T-helper 17 cell (primary cell): ENCODE measurements around the gene HPN. TPM values are rescaled to one million over a fixed set of nuclear protein-coding genes. Genes with fewer than 3 reads are reported as not detected.
"Not testable (repeated sequence)": the region's sequence is repeated elsewhere in the genome, so short reads cannot be mapped to it uniquely, and the experiment has no call there.

Source experiments
- ATAC-seq: fragments of 150-1000 bp; cut with Tn5 transposase; 2 replicates; pipeline ENCODE4 v1.10.0; 2021; ENCODE audit warnings: mild to moderate bottlenecking, moderate library complexity
- DNase-seq, 3 donors: peaks; one replicate each; pipeline versions ENCODE4 v3.0.0 to v3.0.0-alpha.2; 2020 to 2021
- H3K9me3 ChIP-seq: one replicate; pipeline ENCODE4 v1.7.0; 2013; ENCODE audit warnings: low read length, mild to moderate bottlenecking; ENCODE audit not compliant: control insufficient read depth, poor library complexity, severe bottlenecking
- H3K27ac Mint-ChIP-seq: one replicate; pipeline ENCODE4 v1.8.0; 2022; ENCODE audit warnings: mild to moderate bottlenecking, moderate library complexity, mixed read lengths
- H3K27me3 Mint-ChIP-seq: one replicate; pipeline ENCODE4 v1.8.0; 2022; ENCODE audit warnings: mixed read lengths
- H3K36me3 Mint-ChIP-seq: one replicate; pipeline ENCODE4 v1.8.0; 2022; ENCODE audit warnings: low read depth, mixed read lengths
- H3K4me1 Mint-ChIP-seq: one replicate; pipeline ENCODE4 v1.8.0; 2022; ENCODE audit warnings: mild to moderate bottlenecking, mixed read lengths
- H3K4me3 Mint-ChIP-seq: one replicate; pipeline ENCODE4 v1.8.0; 2022; ENCODE audit warnings: mild to moderate bottlenecking, moderate library complexity, mixed read lengths
- total RNA-seq, 4 donors: library from RNA in 2 of 4; stranded (reverse) in 2 of 4; gene quantifications; one replicate each; pipeline ENCODE4 v1.2.3 and lab custom pipeline; 2022 to 2026

Gene HPN
- total RNA-seq, 2 donors from 2014 or later, result 0.89 TPM; not detected in 1

- H3K4me3 Mint-ChIP-seq, result no peak overlapping the region
- no peaks in the 10 kb centered on the region for H3K36me3 Mint-ChIP-seq
Measured at GRCh38 chr19:35046461-35046860, 4.9 kb downstream of the HPN start.

GRCh38 chr19:35048911-35049411, 7.4 kb downstream of the HPN start:
- no peak for DNase-seq
- ATAC-seq, result no peak
- Mint-ChIP-seq H3K27me3 (peaks cover 11% of the 10 kb centered on the region), H3K27ac (no peak overlapping the region), H3K36me3 (no peaks in the 10 kb centered on the region), H3K4me3 (no peak overlapping the region), H3K4me1 (peaks cover 16% of the 10 kb centered on the region)
- H3K9me3 ChIP-seq, result no peaks in the 10 kb centered on the region

More at GRCh38 chr19:35046461-35046860, 4.9 kb downstream of the HPN start:
- no peak overlapping the region for H3K27ac Mint-ChIP-seq
- peaks cover 21% of the 10 kb centered on the region for H3K4me1 Mint-ChIP-seq
- no peak for DNase-seq
- H3K27me3 Mint-ChIP-seq, result peaks cover 11% of the 10 kb centered on the region
- ATAC-seq, result no peak
- H3K9me3 ChIP-seq, result no peaks in the 10 kb centered on the region

- DNase-seq, result no peak
- ATAC-seq, result no peak
- Mint-ChIP-seq H3K4me1 (peaks cover 12% of the 10 kb centered on the region), H3K4me3 (no peak overlapping the region), H3K27ac (no peak overlapping the region), H3K36me3 (no peaks in the 10 kb centered on the region), H3K27me3 (peaks cover 9% of the 10 kb centered on the region)
- no peaks in the 10 kb centered on the region for H3K9me3 ChIP-seq
Measured at GRCh38 chr19:35049456-35049855, 7.9 kb downstream of the HPN start.

- not testable (repeated sequence) for H3K27ac Mint-ChIP-seq, H3K27me3 Mint-ChIP-seq, H3K36me3 Mint-ChIP-seq, H3K4me1 Mint-ChIP-seq, H3K9me3 ChIP-seq, DNase-seq, ATAC-seq, H3K4me3 Mint-ChIP-seq
Measured at GRCh38 chr19:35050662-35051061, 9.1 kb downstream of the HPN start.

DNA sequence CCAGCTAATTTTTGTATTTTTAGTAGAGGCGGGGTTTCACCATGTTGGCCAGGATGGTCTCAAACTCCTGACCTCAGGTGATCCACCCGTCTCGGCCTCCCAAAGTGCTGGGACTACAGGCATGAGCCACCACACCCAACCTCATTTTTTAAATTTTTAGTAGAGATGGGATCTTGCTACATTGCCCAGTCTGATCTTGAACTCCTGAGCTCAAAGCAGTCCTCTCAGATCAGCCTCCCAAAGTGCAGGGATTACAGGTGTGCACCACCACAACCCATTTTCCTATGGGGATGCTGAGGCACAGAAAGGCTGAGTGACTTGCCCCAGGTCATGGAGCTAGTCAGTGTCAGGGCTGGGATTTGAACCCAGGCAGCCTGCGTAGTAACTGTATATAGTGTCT, 9.7 kb downstream of the HPN start:
- not testable (repeated sequence) for H3K9me3 ChIP-seq, ATAC-seq, H3K27ac Mint-ChIP-seq, H3K4me1 Mint-ChIP-seq, DNase-seq, H3K4me3 Mint-ChIP-seq, H3K36me3 Mint-ChIP-seq
- peaks cover 11% of the 10 kb centered on the region for H3K27me3 Mint-ChIP-seq

- Mint-ChIP-seq H3K4me3 (no peak overlapping the region), H3K36me3 (no peaks in the 10 kb centered on the region), H3K27ac (no peak overlapping the region), H3K4me1 (peaks cover 2% of the 10 kb centered on the region), H3K27me3 (peaks cover 16% of the 10 kb centered on the region)
- ATAC-seq (no peak), DNase-seq (no peak)
- no peaks in the 10 kb centered on the region for H3K9me3 ChIP-seq
Measured at GRCh38 chr19:35051796-35052195, 10.3 kb downstream of the HPN start.

DNA sequence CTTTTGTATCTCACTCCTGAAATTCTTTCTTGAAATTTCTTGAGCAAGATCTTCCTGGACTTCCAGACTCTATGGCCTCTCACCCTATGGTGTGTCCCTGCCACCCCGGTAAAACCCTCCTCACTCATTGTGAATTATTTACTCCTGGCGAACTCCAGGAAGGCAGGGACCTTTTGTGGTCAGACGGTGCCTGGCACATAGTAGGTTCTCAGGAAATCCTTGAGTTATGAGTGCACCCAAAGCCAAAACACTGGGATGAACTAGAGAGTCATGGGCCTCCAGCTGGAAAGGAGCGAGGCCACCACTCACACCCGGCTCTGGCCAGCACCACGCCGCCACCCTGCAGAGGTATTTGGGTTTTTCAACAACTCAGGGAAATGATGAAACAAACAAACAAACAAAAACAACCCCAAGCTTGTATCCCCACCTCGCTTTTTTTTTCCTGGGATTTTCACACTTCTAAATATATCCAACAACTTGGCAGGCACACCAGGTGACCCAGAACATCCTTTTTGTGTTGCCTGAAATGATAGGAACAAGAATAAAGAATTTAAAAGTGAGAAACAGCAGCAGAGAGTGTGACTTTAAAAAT, 11.2 kb downstream of the HPN start:
- ATAC-seq (no peak), DNase-seq (no peak)
- Mint-ChIP-seq H3K36me3 (no peaks in the 10 kb centered on the region), H3K27ac (no peak overlapping the region), H3K4me3 (no peak overlapping the region), H3K27me3 (peaks cover 16% of the 10 kb centered on the region), H3K4me1 (no peaks in the 10 kb centered on the region)
- H3K9me3 ChIP-seq, result no peaks in the 10 kb centered on the region

DNA sequence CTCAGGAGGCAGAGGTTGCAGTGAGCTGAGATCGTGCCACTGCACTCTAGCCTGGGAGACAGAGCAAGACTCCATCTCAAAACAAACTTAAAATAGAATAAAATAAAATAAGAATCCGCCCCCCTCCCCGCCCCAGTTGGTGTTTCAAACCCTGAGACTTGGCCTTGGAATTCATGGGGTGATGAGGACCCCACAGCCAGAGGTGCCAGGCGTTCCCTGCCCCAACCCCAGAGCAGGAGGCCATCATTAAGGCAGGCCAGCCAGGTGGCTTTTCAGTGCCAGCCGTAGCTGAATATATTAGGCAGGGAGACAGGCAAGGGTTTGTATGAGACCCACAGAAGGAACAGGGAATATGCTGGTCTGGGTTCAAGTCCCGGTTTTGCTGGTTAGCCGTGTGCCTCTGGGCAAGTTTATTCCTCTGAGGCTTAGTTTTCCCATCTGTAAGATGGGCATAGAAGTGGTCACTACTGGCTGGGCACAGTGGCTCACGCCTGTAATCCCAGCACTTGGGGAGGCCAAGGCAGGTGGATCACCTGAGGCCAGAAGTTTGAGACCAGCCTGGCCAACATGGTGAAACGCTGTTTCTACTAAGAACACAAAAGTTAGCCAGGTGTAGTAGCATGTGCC, 12.3 kb downstream of the HPN start:
- ATAC-seq, result no peak
- Mint-ChIP-seq H3K27me3 (peaks cover 15% of the 10 kb centered on the region), H3K4me1 (no peaks in the 10 kb centered on the region), H3K4me3 (no peak overlapping the region), H3K36me3 (no peaks in the 10 kb centered on the region), H3K27ac (no peak overlapping the region)
- H3K9me3 ChIP-seq, result no peaks in the 10 kb centered on the region
- no peak for DNase-seq

- DNase-seq (no peak), ATAC-seq (no peak)
- Mint-ChIP-seq H3K4me1 (no peaks in the 10 kb centered on the region), H3K27me3 (peaks cover 15% of the 10 kb centered on the region), H3K27ac (no peak overlapping the region), H3K36me3 (no peaks in the 10 kb centered on the region), H3K4me3 (no peak overlapping the region)
- H3K9me3 ChIP-seq, result no peaks in the 10 kb centered on the region
Measured at GRCh38 chr19:35054626-35055025, 13.1 kb downstream of the HPN start.

DNA sequence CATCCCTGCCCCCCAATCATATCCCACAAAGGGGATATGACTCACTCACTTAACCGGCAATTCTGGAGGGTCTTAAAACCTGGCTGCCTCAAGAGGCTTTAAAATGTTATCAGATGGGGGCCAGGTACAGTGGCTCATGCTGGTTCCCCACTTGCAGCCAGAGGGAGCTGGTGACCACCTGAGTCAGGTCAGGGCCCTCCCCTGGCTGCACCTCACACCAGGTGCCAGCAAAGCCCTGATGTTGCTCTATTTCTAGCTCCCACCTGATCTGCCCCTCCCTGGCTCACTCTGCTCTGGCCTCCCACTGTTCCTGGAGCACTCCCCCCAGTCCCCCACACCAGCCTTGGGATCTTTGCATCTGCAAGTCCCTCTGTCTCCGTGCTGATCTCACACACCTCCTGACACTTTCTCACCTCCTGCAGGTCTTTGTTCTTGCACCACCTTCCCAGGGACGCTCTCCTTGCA, 14.2 kb downstream of the HPN start:
- H3K36me3 Mint-ChIP-seq, result no peaks in the 10 kb centered on the region
- H3K4me1 Mint-ChIP-seq, result no peaks in the 10 kb centered on the region
- H3K27me3 Mint-ChIP-seq, result peaks cover 15% of the 10 kb centered on the region
- ATAC-seq, result peak; percentile 40
- DNase-seq, result no peak
- H3K27ac Mint-ChIP-seq, result no peak overlapping the region
- H3K9me3 ChIP-seq, result no peaks in the 10 kb centered on the region
- H3K4me3 Mint-ChIP-seq, result no peak overlapping the region

- no peaks in the 10 kb centered on the region for H3K9me3 ChIP-seq
- ATAC-seq (no peak), DNase-seq (no peak)
- Mint-ChIP-seq H3K4me1 (no peaks in the 10 kb centered on the region), H3K36me3 (no peaks in the 10 kb centered on the region), H3K4me3 (no peak overlapping the region), H3K27me3 (peaks cover 15% of the 10 kb centered on the region), H3K27ac (no peak overlapping the region)
Measured at GRCh38 chr19:35056513-35057063, 15.1 kb downstream of the HPN start.

- ATAC-seq (no peak), DNase-seq (no peak)
- no peaks in the 10 kb centered on the region for H3K9me3 ChIP-seq
- peaks cover 15% of the 10 kb centered on the region for H3K27me3 Mint-ChIP-seq
- no peak overlapping the region for H3K27ac Mint-ChIP-seq
- H3K4me1 Mint-ChIP-seq, result no peaks in the 10 kb centered on the region
- no peaks in the 10 kb centered on the region for H3K36me3 Mint-ChIP-seq
- no peak overlapping the region for H3K4me3 Mint-ChIP-seq
Measured at GRCh38 chr19:35058370-35058769, 16.8 kb downstream of the HPN start.

DNA sequence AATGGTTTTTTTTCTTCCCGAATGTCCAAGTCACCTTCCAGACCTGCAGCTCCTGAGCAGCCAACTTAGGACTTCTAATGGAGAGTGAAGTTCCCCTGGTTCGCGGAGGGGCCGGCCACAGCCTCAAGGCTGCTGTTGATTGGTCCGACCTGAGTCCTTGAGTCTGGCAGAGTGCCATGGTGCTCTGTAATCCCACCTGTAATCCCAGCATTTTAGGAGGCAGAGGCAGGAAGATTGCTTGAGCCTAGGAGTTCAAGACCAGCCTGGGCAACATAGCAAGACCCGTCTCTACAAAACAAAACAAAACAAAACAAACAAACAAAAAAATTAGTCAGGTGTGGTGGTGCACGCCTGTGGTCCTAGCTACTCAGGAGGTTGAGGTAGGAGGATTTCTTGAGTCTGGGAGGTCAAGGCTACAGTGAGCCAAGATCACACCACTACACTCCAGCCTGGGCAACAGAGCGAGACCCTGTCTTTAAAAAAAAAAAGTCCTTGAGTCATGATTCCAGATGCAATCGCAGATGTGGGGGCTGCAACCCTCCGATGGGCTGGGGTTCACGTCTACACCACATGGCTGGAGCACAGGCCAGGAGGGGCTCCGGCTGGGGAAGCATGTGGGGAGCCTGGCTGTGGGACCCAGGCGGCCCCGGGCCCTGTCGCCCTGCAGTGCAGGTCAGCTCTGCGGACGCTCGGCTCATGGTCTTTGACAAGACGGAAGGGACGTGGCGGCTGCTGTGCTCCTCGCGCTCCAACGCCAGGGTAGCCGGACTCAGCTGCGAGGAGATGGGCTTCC, 17.7 kb downstream of the HPN start:
- no peak for DNase-seq
- peaks cover 15% of the 10 kb centered on the region for H3K27me3 Mint-ChIP-seq
- no peak overlapping the region for H3K27ac Mint-ChIP-seq
- ATAC-seq, result no peak
- no peak overlapping the region for H3K4me3 Mint-ChIP-seq
- no peaks in the 10 kb centered on the region for H3K36me3 Mint-ChIP-seq
- H3K9me3 ChIP-seq, result no peaks in the 10 kb centered on the region
- no peaks in the 10 kb centered on the region for H3K4me1 Mint-ChIP-seq
